SK-MEL-5 (cell line): Measurements from ENCODE around the gene CACNA1C. TPM values are rescaled to one million over a fixed set of nuclear protein-coding genes. Genes with fewer than 3 reads are reported as not detected.

Experiments used
- DNase-seq: peaks from one replicate; pipeline ENCODE4 v3.0.0-alpha.2; 2016; ENCODE audit warnings: low read depth, low spot score
- in situ Hi-C: cut with HindIII; loops from 2 replicates; pipeline ENCODE4 v1.10.0; 2016; ENCODE audit warnings: low sequenced_read_pairs, high pct_unique_total_duplicates, low pct_unique_long_range_greater_than_20kb
- total RNA-seq: library from RNA; depleted of rRNA; stranded (reverse); fragments of >200 nt; shearing (Covaris generic); gene quantifications from 2 replicates; pipeline ENCODE4 v1.2.3, GENCODE V29; 2014

The CACNA1C gene
- total RNA-seq, 1 experiment from 2014 or later = 0.05 TPM

GRCh38 chr12:2616763-2617162 lies 564.0 kb downstream of the CACNA1C start:
- in situ Hi-C loops = no loop called here

GRCh38 chr12:2617365-2617764 lies 564.6 kb downstream of the CACNA1C start:
- in situ Hi-C loops = no loop called here
- DNase-seq = no peak

More at GRCh38 chr12:2616763-2617162, 564.0 kb downstream of the CACNA1C start:
- no peak for DNase-seq

GRCh38 chr12:2618291-2618995 lies 565.7 kb downstream of the CACNA1C start:
- in situ Hi-C loops = no loop called here
- DNase-seq = no peak

- in situ Hi-C loops = no loop called here
- no peak for DNase-seq
These were observed 566.3 kb downstream of the CACNA1C start for GRCh38 chr12:2619136-2619535.

- in situ Hi-C loops = no loop called here
- no peak for DNase-seq
These were observed 569.7 kb downstream of the CACNA1C start for GRCh38 chr12:2622460-2622859.

GRCh38 chr12:2623472-2623871 lies 570.7 kb downstream of the CACNA1C start:
- in situ Hi-C loops = no loop called here
- DNase-seq = no peak

GRCh38 chr12:2624543-2625288 lies 571.9 kb downstream of the CACNA1C start:
- in situ Hi-C loops = no loop called here
- DNase-seq = peak; percentile 45

- in situ Hi-C loops = no loop called here
- no peak for DNase-seq
These were observed 572.5 kb downstream of the CACNA1C start for GRCh38 chr12:2625289-2625612.

GRCh38 chr12:2627076-2627834 lies 574.5 kb downstream of the CACNA1C start:
- in situ Hi-C loops = no loop called here
- DNase-seq = no peak

- DNase-seq = no peak
- in situ Hi-C loops = no loop called here
These were observed 575.0 kb downstream of the CACNA1C start for GRCh38 chr12:2627835-2628191.

- in situ Hi-C loops = no loop called here
- DNase-seq = no peak
These were observed 575.6 kb downstream of the CACNA1C start for GRCh38 chr12:2628401-2628800.

GRCh38 chr12:2629051-2629450 lies 576.3 kb downstream of the CACNA1C start:
- DNase-seq = no peak
- in situ Hi-C loops = no loop called here

GRCh38 chr12:2631653-2632350 lies 579.0 kb downstream of the CACNA1C start:
- in situ Hi-C loops = no loop called here

GRCh38 chr12:2633176-2633824 lies 580.5 kb downstream of the CACNA1C start:
- in situ Hi-C loops = no loop called here

More at GRCh38 chr12:2631653-2632350, 579.0 kb downstream of the CACNA1C start:
- DNase-seq = peak; percentile 4

GRCh38 chr12:2633825-2634200 lies 581.0 kb downstream of the CACNA1C start:
- DNase-seq = no peak
- in situ Hi-C loops = no loop called here

More at GRCh38 chr12:2633176-2633824, 580.5 kb downstream of the CACNA1C start:
- no peak for DNase-seq

GRCh38 chr12:2634471-2634870 lies 581.7 kb downstream of the CACNA1C start:
- no peak for DNase-seq
- in situ Hi-C loops = no loop called here

- in situ Hi-C loops = no loop called here
- DNase-seq = no peak
These were observed 584.1 kb downstream of the CACNA1C start for GRCh38 chr12:2636741-2637340.
